Fibroblast of mammary gland (primary cell): ENCODE results near the gene ZNF417.
"Not testable (repeated sequence)": the region's sequence is repeated elsewhere in the genome, so short reads cannot be mapped to it uniquely, and the experiment has no call there.

Source experiments
- DNase-seq: peaks from one replicate; pipeline ENCODE4 v3.0.0-alpha.2; 2010; ENCODE audit warnings: low read depth
- H3K4me3 ChIP-seq: 2 replicates; pipeline ENCODE4 v1.5.1; 2011; ENCODE audit warnings: low read depth, mild to moderate bottlenecking, low read length, moderate library complexity; ENCODE audit not compliant: control insufficient read depth
- TF ChIP-seq, protein P1 (sequence below): conservative IDR thresholded peaks from 2 replicates; pipeline ENCODE4 v1.5.1; 2011; ENCODE audit warnings: low read depth, low read length, inconsistent platforms; ENCODE audit not compliant: control insufficient read depth, insufficient read depth

The ZNF417 gene

DNA sequence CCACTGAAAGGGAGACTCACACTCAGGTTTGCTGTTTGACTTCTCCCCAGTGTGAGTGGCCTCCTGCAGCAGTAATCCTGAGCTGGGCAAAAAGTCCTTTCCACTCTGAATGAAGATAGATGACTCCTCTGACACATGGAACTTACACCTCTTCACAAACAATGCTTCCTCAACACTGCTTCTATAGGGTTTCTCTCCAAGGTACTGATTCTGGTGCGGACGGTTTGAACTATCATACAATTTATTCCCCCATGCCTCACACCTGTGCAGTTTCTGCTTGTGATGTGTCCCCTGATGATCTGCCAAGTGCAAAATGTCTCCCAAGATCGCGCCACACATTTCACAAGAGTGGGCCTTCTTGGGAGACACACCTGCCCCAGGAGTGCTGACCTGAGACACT lies 11.2 kb upstream of the ZNF417 start:
- no peak for DNase-seq
- H3K4me3 ChIP-seq = no peak overlapping the region
- TF ChIP-seq, protein P1, sequence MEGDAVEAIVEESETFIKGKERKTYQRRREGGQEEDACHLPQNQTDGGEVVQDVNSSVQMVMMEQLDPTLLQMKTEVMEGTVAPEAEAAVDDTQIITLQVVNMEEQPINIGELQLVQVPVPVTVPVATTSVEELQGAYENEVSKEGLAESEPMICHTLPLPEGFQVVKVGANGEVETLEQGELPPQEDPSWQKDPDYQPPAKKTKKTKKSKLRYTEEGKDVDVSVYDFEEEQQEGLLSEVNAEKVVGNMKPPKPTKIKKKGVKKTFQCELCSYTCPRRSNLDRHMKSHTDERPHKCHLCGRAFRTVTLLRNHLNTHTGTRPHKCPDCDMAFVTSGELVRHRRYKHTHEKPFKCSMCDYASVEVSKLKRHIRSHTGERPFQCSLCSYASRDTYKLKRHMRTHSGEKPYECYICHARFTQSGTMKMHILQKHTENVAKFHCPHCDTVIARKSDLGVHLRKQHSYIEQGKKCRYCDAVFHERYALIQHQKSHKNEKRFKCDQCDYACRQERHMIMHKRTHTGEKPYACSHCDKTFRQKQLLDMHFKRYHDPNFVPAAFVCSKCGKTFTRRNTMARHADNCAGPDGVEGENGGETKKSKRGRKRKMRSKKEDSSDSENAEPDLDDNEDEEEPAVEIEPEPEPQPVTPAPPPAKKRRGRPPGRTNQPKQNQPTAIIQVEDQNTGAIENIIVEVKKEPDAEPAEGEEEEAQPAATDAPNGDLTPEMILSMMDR = no peak

DNA sequence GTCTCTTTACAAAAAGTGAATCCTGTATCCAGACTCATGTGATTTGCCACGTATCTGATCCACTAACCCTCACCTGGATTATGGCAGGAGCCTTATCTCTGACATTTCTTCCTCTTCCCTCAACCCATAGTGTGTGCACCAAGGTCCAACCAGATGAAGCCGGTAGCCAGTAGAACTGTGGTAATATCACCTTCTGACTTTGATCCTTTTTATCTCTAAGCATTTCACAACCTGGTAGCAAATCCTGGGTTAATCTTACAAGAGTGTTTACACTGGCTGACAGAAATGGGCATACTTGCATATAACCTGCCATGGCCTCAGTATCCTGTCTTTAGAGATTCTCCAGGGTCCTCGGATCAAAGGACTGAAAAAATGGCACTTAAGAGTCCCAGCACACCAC lies 1.9 kb downstream of the ZNF417 start:
- no peak for DNase-seq
- TF ChIP-seq, protein P1 = no peak
- no peak overlapping the region for H3K4me3 ChIP-seq

DNA sequence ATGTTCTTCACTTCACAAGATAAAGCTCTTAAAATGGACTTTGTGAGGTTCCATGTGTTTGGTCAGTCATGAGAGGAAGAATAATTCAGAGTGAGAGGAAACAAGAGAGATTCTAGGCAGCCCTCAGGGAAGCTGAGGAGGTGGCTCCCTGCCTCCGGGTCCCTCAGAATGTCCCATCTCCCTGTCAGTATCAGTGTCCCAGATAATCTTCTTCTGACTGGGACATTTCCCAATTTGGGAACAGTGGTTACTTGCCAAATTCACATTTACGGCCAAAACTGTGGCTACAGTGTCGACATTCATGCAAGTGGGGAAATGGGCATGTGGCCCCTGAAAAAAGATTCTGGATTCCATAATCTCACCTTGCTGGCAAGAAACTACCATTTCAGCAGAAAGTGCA lies 9.0 kb downstream of the ZNF417 start:
- DNase-seq = no peak
- H3K4me3 ChIP-seq = no peak overlapping the region
- TF ChIP-seq, protein P1 = no peak

DNA sequence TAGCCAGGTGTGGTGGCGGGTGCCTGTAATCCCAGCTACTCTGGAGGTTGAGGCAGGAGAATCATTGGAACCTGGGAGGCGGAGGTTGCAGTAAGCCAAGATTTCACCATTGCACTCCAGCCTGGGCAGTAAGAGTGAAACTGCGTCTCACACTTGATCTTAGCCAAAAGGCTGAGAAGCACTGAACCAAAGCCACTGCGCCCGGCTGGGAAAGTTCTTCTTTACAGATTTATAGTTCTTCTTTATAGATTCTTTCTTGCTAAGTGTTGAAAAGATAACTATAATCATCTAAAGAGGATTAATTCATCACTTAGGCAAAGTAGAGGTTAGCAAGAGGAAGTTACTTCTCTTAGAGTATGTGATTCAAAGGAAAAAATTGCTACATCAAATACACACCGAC lies 11.1 kb downstream of the ZNF417 start:
- DNase-seq = no peak
- TF ChIP-seq, protein P1 = no peak
- H3K4me3 ChIP-seq = no peak overlapping the region

DNA sequence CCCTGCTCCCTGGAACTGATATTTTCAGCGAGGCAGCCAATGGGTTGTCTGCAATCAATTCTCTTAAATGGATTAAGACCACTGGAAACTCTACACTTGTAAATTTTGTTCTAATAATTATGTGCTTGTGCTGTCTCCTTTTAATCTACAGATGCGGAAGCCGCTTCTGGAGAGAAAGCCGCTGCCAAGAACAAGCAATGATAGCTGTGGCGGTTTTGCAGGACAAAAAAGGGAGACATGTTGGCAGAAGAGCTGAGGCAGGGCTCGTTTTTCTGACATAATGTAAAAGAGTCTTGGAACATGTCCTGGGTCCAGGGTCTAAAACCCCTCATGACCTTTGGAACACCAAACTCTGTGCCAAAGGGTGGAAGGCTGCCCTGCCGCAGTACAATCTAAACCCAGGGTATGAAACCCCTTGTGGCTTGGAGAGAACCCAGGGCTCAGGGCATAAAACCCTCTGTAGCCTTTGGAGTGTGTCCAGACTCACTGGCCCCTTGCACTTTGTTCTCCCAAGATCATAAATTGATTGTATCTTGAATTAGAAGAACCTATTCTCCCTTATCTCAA lies 12.7 kb downstream of the ZNF417 start:
- no peak for DNase-seq
- TF ChIP-seq, protein P1 = no peak
- H3K4me3 ChIP-seq = no peak overlapping the region

DNA sequence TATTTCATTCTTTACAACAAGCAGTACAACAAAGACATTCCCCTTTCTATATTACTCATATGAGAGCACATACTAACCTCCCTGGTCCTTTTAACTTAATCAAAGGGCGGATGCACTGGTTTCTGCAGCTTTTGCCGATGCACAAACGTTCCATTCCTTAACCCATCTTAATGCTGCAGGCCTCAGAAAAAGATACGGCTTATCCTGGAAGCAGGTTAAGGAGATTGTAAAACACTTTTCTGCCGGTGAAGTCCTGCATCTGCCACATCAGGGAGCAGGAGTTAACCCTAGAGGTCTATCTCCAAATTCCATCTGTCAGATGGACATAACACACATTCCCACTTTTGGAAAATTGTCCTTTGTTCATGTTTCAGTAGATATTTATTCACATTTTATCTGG lies 16.1 kb downstream of the ZNF417 start:
- H3K4me3 ChIP-seq = no peak overlapping the region
- TF ChIP-seq, protein P1 = no peak
- DNase-seq = no peak

DNA sequence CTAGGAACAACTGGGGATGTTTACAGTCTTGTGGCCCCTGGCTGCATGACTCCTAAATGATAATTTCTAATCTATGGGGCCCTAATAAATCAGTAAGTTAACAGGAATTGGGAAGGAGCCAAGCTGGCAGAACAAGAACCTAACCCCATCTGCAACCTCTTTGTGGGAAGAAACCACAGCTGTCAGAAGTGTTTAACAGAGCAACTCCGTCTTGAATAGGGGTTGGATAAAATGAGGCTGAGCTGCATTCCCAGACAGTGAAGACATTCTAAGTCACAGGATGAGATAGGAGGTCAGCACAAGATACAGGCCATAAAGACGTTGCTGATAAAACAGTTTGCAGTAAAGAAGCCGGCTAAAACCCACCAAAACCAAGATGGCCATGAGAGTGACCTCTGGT lies 25.7 kb downstream of the ZNF417 start:
- DNase-seq = peak; percentile 38

More for the DNA sequence above, 25.7 kb downstream of the ZNF417 start:
- not testable (repeated sequence) for H3K4me3 ChIP-seq
